SHP77 treated with DMSO at 0.1 percent for 48 hours (cell line): ENCODE data around the gene ARHGAP12.

Experiments
- DNase-seq: peaks from one replicate; lab custom pipeline; 2025; lab: John Stamatoyannopoulos, UW

Gene ARHGAP12

GRCh38 chr10:31822150-31822549 lies 106.5 kb downstream of the ARHGAP12 start:
- no peak for DNase-seq

- DNase-seq = no peak
Observed at GRCh38 chr10:31820778-31821369, 107.8 kb downstream of the ARHGAP12 start.

GRCh38 chr10:31820096-31820495 lies 108.5 kb downstream of the ARHGAP12 start:
- DNase-seq = no peak

- no peak for DNase-seq
Observed at GRCh38 chr10:31819391-31819820, 109.2 kb downstream of the ARHGAP12 start.

GRCh38 chr10:31816318-31816717 lies 112.3 kb downstream of the ARHGAP12 start:
- no peak for DNase-seq

- DNase-seq = no peak
Observed at GRCh38 chr10:31808258-31809218, 120.1 kb downstream of the ARHGAP12 start.

- no peak for DNase-seq
Observed at GRCh38 chr10:31804352-31804810, 124.2 kb downstream of the ARHGAP12 start.

GRCh38 chr10:31803606-31804351 lies 124.9 kb downstream of the ARHGAP12 start:
- no peak for DNase-seq

GRCh38 chr10:31799181-31799580 lies 129.4 kb downstream of the ARHGAP12 start:
- no peak for DNase-seq

- no peak for DNase-seq
Observed at GRCh38 chr10:31792745-31793144, 135.9 kb downstream of the ARHGAP12 start.

- DNase-seq = no peak
Observed at GRCh38 chr10:31789555-31789954, 139.1 kb downstream of the ARHGAP12 start.

GRCh38 chr10:31782701-31783100 lies 145.9 kb downstream of the ARHGAP12 start:
- DNase-seq = no peak

- DNase-seq = no peak
Observed at GRCh38 chr10:31780717-31781116, 147.9 kb downstream of the ARHGAP12 start.

GRCh38 chr10:31778627-31779026 lies 150.0 kb downstream of the ARHGAP12 start:
- DNase-seq = no peak

GRCh38 chr10:31776159-31776558 lies 152.5 kb downstream of the ARHGAP12 start:
- DNase-seq = no peak

- DNase-seq = no peak
Observed at GRCh38 chr10:31774928-31775650, 153.5 kb downstream of the ARHGAP12 start.

GRCh38 chr10:31774299-31774900 lies 154.2 kb downstream of the ARHGAP12 start:
- peak; percentile 56 for DNase-seq

- DNase-seq = no peak
Observed at GRCh38 chr10:31773749-31774298, 154.8 kb downstream of the ARHGAP12 start.

GRCh38 chr10:31771331-31771831 lies 157.2 kb downstream of the ARHGAP12 start:
- no peak for DNase-seq

- no peak for DNase-seq
Observed at GRCh38 chr10:31770307-31770902, 158.2 kb downstream of the ARHGAP12 start.
